ENCODE data around the gene SIRPD.

GRCh38 chr20:1588533-1589460 lies 31.3 kb upstream of the SIRPD start:
- TF ChIP-seq EZH2 (IDR thresholded peaks at IDR 0.05) (no peak), FOXP2 (optimal IDR thresholded peaks at IDR 0.05; ENCODE audit: control extremely low read depth, extremely low read length, insufficient read depth) (no peak)
